Gastroesophageal sphincter (tissue), 4 donors: ENCODE data around the gene PLA2G2A. TPM values are rescaled to one million over a fixed set of nuclear protein-coding genes. Genes with fewer than 3 reads are reported as not detected.

Experiments
- ATAC-seq: fragments of 150-250 bp; one replicate; pipeline ENCODE4 v1.9.1; 2016; ENCODE audit warnings: mild to moderate bottlenecking, moderate library complexity
- H3K27ac ChIP-seq, 4 donors: fragments of 200-600 bp; sonication (generic) in 3 of 4; 1 replicate in 3 of 4; 2 replicates in 1 of 4; pipeline ENCODE4 v1.5.1; 2016 to 2019
- H3K27me3 ChIP-seq: fragments of 200-600 bp; sonication (generic); one replicate; pipeline ENCODE4 v1.5.1; 2019
- H3K36me3 ChIP-seq, 2 donors: fragments of 200-600 bp; sonication (generic); one replicate each; pipeline ENCODE4 v1.5.1; 2019; ENCODE audit warnings: control low read depth in 1 of 2
- H3K4me1 ChIP-seq, 3 donors: fragments of 200-600 bp; sonication (generic); 1 replicate in 2 of 3; 2 replicates in 1 of 3; pipeline ENCODE4 v1.5.1; 2016 to 2019; ENCODE audit warnings: control low read depth in 2 of 3
- H3K4me3 ChIP-seq, 2 donors: fragments of 200-600 bp; sonication (generic); one replicate each; pipeline ENCODE4 v1.5.1; 2019; ENCODE audit warnings: mild to moderate bottlenecking in 1 of 2, moderate library complexity in 1 of 2
- H3K9me3 ChIP-seq, 3 donors: fragments of 200-600 bp; sonication (generic); one replicate each; pipeline ENCODE4 v1.5.1; 2017 to 2019; ENCODE audit warnings: control low read depth in 2 of 3
- CTCF ChIP-seq, 4 experiments: fragments of 200-600 bp in 2 of 4; fragments of 450-650 bp in 2 of 4; sonication (generic) in 1 of 4; IDR thresholded peaks; one replicate each; pipeline ENCODE4 v1.5.1; 2017 to 2019; ENCODE audit warnings: antibody characterized with exemption in 4 of 4, mild to moderate bottlenecking in 2 of 4, moderate library complexity in 2 of 4
- EP300 ChIP-seq: sonication (generic); formaldehyde crosslinking; IDR thresholded peaks from one replicate; pipeline ENCODE4 v1.6.1; 2017; ENCODE audit warnings: antibody characterized with exemption, mild to moderate bottlenecking
- POLR2A ChIP-seq, 2 donors: fragments of 450-650 bp; IDR thresholded peaks; one replicate each; pipeline ENCODE4 v1.6.1; 2017; ENCODE audit warnings: antibody characterized with exemption in 2 of 2, mild to moderate bottlenecking in 2 of 2, moderate library complexity in 1 of 2
- POLR2AphosphoS5 ChIP-seq: sonication (generic); formaldehyde crosslinking; IDR thresholded peaks from one replicate; pipeline ENCODE4 v1.6.1; 2017; ENCODE audit warnings: antibody characterized with exemption
- WGBS, 2 donors: methylation state at CpG; one replicate each; pipeline ENCODE4 v1.1.5; 2018; ENCODE audit warnings: low coverage in 1 of 2; 5-methylcytosine and 5-hydroxymethylcytosine counted together
- total RNA-seq, 4 donors: library from RNA; depleted of rRNA; stranded (reverse); fragments of >200 nt; gene quantifications; one replicate each; pipeline ENCODE4 v1.1.0, GENCODE V29; 2016

Gene PLA2G2A
- total RNA-seq, 4 donors from 2014 or later: 16.5 to 300 (median 96.0) TPM

- peak overlapping the region in 3 of 4 donors; percentile 30 to 45 (median 32) for H3K27ac ChIP-seq
- TF ChIP-seq POLR2A (IDR thresholded peaks at IDR 0.05): no peak
- TF ChIP-seq CTCF (IDR thresholded peaks at IDR 0.05): peak in 1 of 4 experiments; percentile 12
- no peak for TF ChIP-seq POLR2AphosphoS5
- no peak for TF ChIP-seq EP300
- H3K9me3 ChIP-seq: no peaks in the 10 kb centered on the region
- WGBS, 2 donors: 29 to 32% methylated on average over 3 of the region's 3 CpGs
- no peaks in the 10 kb centered on the region for H3K27me3 ChIP-seq
- H3K36me3 ChIP-seq: no peaks in the 10 kb centered on the region
- H3K4me3 ChIP-seq: no peak overlapping the region
- no peak for ATAC-seq
- H3K4me1 ChIP-seq: peaks cover 0 to 32% (median 9%) of the 10 kb centered on the region in 3 donors
Measured at GRCh38 chr1:19980314-19980713, 896 bp upstream of the PLA2G2A start.

DNA sequence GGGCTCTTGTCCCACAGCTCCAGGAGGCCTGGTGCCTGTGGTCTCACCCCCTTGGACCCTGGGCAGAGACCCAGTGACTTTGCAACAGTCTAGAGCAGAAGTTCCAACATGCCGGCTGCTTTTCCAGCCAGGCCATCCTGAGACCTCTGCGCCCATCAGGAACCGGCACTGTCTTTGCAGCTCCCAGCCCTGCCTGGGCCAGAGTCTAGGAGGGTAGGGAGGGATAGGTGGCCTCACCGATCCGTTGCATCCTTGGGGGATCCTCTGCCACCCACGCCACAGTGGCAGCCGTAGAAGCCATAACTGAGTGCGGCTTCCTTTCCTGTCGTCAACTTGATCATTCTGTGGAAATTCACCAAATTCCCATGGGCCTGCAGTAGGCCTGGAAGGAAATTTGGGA is 1.3 kb downstream of the PLA2G2A start:
- Histone ChIP-seq H3K4me3 (peak overlapping the region in 1 of 2 donors; percentile 2), H3K27ac (peak overlapping the region in 1 of 4 donors; percentile 0), H3K4me1 (peaks cover 0 to 40% (median 9%) of the 10 kb centered on the region in 3 donors), H3K27me3 (no peaks in the 10 kb centered on the region), H3K36me3 (no peaks in the 10 kb centered on the region), H3K9me3 (no peaks in the 10 kb centered on the region)
- ATAC-seq: no peak
- WGBS, 2 donors: 72 to 100% methylated on average over 2 of the region's 9 CpGs
- TF ChIP-seq EP300 (no peak), POLR2A (IDR thresholded peaks at IDR 0.05) (no peak), CTCF (IDR thresholded peaks at IDR 0.05) (no peak), POLR2AphosphoS5 (no peak)

- H3K4me1 ChIP-seq: peaks cover 0 to 31% (median 9%) of the 10 kb centered on the region in 3 donors
- H3K27me3 ChIP-seq: no peaks in the 10 kb centered on the region
- no peak overlapping the region for H3K27ac ChIP-seq
- H3K36me3 ChIP-seq: no peaks in the 10 kb centered on the region
- TF ChIP-seq CTCF (IDR thresholded peaks at IDR 0.05): no peak
- no peak for TF ChIP-seq POLR2A (IDR thresholded peaks at IDR 0.05)
- TF ChIP-seq POLR2AphosphoS5: no peak
- TF ChIP-seq EP300: no peak
- WGBS, 2 donors: 85 to 93% methylated on average over 2 to 4 of the region's 7 CpGs
- no peaks in the 10 kb centered on the region for H3K9me3 ChIP-seq
- ATAC-seq: no peak
- H3K4me3 ChIP-seq: no peak overlapping the region
Measured at GRCh38 chr1:19976317-19977003, 3.0 kb downstream of the PLA2G2A start.

DNA sequence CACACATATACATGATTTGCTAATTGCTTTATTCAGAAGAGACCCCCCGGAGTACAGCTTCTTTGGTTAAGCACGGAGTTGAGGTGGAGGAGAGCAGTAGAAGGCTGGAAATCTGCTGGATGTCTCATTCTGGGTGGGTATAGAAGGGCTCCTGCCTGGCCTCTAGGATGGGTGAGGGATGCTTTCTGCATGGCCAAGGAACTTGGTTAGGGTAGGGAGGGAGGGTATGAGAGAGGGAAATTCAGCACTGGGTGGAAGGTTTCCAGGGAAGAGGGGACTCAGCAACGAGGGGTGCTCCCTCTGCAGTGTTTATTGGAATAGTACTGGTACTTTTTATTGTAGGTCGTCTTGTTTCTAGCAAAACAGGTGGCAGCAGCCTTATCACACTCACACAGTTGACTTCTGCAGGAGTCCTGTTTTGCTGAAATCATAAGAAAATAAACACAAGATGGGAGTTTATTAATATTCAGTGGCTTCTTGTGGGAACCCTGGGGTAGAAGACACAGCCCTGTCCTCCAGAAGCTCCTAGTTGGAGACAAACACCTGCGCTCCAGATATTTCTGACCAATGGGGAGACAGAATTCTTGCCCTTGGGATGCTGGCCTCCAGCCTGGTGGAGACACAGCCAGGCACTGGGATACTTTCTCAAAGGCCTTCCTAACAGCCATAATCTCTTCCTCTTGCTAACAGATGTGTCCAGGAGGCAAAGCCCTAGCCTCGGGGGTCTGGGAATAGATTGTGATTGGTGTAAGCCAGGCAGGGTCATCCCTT is 3.8 kb downstream of the PLA2G2A start:
- H3K9me3 ChIP-seq: no peaks in the 10 kb centered on the region
- H3K4me3 ChIP-seq: no peak overlapping the region
- peaks cover 0 to 22% (median 9%) of the 10 kb centered on the region in 3 donors for H3K4me1 ChIP-seq
- peaks cover 4% of the 10 kb centered on the region for H3K27me3 ChIP-seq
- no peak overlapping the region for H3K27ac ChIP-seq
- no peak for ATAC-seq
- TF ChIP-seq POLR2A (IDR thresholded peaks at IDR 0.05) (no peak), EP300 (no peak), POLR2AphosphoS5 (no peak), CTCF (IDR thresholded peaks at IDR 0.05) (no peak)
- no peaks in the 10 kb centered on the region for H3K36me3 ChIP-seq
- WGBS, 2 donors: 52 to 63% methylated on average over 1 to 4 of the region's 6 CpGs
